ENCODE data around the gene DUSP10. TPM values are rescaled to one million over a fixed set of nuclear protein-coding genes. Genes with fewer than 3 reads are reported as not detected.

Gene DUSP10
- total RNA-seq: 3.2 and 3.7 TPM in 2 replicates

DNA sequence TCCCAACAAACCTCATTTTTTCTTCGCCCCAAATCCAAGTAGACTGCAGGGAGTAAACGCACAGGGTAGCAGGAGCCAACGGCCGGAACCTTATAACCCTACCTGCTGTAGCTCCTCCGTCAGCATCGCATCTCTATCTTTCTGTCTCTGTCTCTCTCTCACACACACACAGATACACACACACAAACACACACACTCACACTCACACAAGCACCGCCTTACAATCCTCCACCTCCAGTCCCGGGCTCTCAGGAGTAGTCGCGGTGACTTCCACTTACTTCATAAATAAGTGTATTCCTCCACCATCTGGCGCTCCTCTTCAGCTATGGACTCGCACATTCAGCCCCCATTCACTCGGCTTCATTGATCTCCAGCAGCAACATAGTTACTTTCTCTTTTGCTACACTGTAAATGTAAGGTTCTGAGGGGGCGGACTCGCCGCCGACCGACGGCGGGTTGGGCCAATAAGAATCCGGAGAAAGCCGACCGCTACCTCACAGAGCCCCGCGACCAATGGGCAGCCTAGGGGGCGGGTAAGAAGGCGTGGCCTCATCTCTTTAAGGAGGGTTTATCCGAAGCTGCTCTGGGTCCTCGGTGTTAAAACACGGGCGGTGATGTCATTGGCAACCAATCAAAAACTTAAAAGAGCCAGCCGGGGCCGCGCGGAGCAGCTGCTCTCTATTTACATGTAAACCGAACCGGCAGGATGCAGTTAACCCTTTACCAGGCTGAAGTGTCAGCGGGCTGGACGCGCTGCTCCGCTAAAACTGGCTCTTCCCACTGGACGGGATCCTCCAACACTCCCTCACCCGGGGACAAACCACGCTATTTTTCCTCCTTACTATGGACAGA, at the start of gene DUSP10:
Gene DUSP10, minus strand, starts transcription at position 387 of the 852 bp plus-strand sequence. CDS start 2,345 bp downstream, outside the sequence.

Data from aortic smooth muscle cell (primary cell).